Measurements from ENCODE around the gene SIDT1. TPM values are rescaled to one million over a fixed set of nuclear protein-coding genes. Genes with fewer than 3 reads are reported as not detected.

The SIDT1 gene
- total and polyA plus RNA-seq, 11 donors: 0.28 to 2.6 (median 0.95) TPM

DNA sequence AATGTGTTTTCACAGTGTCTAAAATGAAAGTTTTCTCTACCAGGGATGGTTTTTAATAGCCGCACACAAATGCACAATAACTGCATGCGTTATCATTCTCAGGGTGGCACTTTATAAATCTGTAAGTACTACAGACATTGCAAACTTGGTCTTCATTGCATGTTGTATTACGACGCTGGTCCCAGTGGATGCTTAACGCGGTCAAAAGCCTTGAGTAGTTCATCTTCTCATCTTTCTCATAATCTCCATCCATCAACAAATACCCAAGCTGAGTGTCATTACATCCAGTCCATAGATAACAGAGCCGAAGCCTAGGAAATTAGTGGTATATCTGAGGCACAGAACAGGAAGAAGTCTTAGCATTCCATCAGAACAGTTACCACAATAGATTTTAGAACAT, 91.5 kb downstream of the SIDT1 start:
- Histone ChIP-seq H3K36me3 (no peaks in the 10 kb centered on the region), H3K27me3 (no peaks in the 10 kb centered on the region), H3K4me3 (peak overlapping the region in 1 of 12 donors; percentile 33), H3K9me3 (no peaks in the 10 kb centered on the region), H3K4me1 (peaks cover 0 to 22% (median 3%) of the 10 kb centered on the region in 12 donors), H3K27ac (no peak overlapping the region)
- no peak for ATAC-seq
- DNase-seq: no peak
- 83 to 92% (median 85%) methylated on average over 7 of the region's 7 CpGs for WGBS, 4 donors
- TF ChIP-seq POLR2A (IDR thresholded peaks at IDR 0.05): no peak
- TF ChIP-seq, protein P1, sequence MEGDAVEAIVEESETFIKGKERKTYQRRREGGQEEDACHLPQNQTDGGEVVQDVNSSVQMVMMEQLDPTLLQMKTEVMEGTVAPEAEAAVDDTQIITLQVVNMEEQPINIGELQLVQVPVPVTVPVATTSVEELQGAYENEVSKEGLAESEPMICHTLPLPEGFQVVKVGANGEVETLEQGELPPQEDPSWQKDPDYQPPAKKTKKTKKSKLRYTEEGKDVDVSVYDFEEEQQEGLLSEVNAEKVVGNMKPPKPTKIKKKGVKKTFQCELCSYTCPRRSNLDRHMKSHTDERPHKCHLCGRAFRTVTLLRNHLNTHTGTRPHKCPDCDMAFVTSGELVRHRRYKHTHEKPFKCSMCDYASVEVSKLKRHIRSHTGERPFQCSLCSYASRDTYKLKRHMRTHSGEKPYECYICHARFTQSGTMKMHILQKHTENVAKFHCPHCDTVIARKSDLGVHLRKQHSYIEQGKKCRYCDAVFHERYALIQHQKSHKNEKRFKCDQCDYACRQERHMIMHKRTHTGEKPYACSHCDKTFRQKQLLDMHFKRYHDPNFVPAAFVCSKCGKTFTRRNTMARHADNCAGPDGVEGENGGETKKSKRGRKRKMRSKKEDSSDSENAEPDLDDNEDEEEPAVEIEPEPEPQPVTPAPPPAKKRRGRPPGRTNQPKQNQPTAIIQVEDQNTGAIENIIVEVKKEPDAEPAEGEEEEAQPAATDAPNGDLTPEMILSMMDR (IDR thresholded peaks at IDR 0.05): no peak
- intact Hi-C loops (cut with DNase I): loop anchor here in 3 of 10 donors (2.0 to 10.0 kb wide), 3 partner anchors 43 to 589 kb away; no protein-coding TSS in a partner anchor

DNA sequence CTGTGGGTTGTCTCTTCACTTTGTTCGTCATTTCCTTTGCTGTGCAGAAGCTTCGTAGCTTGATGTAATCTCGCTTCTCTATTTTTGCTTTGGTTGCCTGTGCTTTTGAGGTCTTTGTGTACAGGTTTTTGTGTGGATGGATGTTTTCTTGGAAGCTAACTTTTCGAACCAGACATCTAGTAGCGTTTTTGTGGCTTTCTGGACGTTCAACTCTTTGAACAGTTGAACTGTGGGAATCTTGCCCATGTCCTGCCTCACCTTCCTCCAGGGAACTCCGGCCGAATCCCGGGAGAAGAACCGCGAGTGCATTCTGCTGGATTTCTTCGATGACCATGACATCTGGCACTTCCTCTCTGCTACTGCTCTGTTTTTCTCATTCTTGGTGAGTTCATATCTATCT, 93.5 kb downstream of the SIDT1 start:
- Histone ChIP-seq H3K4me3 (peak overlapping the region in 8 of 12 donors; percentile 1 to 44 (median 32)), H3K27ac (peak overlapping the region in 5 of 12 donors; percentile 10 to 75 (median 38)), H3K27me3 (no peaks in the 10 kb centered on the region), H3K9me3 (no peaks in the 10 kb centered on the region), H3K4me1 (peaks cover 0 to 18% (median 3%) of the 10 kb centered on the region in 12 donors), H3K36me3 (no peaks in the 10 kb centered on the region)
- TF ChIP-seq, protein P1 (IDR thresholded peaks at IDR 0.05): no peak
- no peak for TF ChIP-seq POLR2A (IDR thresholded peaks at IDR 0.05)
- intact Hi-C loops (cut with DNase I): loop anchor here (1.0 to 10.0 kb wide), 7 partner anchors 45 to 591 kb away; no protein-coding TSS in a partner anchor
- 40 to 57% (median 54%) methylated on average over 12 of the region's 12 CpGs for WGBS, 4 donors
- peak in 2 of 4 donors; percentile 44 to 52 for ATAC-seq
- DNase-seq: peak in 2 of 5 donors; percentile 26 to 40

DNA sequence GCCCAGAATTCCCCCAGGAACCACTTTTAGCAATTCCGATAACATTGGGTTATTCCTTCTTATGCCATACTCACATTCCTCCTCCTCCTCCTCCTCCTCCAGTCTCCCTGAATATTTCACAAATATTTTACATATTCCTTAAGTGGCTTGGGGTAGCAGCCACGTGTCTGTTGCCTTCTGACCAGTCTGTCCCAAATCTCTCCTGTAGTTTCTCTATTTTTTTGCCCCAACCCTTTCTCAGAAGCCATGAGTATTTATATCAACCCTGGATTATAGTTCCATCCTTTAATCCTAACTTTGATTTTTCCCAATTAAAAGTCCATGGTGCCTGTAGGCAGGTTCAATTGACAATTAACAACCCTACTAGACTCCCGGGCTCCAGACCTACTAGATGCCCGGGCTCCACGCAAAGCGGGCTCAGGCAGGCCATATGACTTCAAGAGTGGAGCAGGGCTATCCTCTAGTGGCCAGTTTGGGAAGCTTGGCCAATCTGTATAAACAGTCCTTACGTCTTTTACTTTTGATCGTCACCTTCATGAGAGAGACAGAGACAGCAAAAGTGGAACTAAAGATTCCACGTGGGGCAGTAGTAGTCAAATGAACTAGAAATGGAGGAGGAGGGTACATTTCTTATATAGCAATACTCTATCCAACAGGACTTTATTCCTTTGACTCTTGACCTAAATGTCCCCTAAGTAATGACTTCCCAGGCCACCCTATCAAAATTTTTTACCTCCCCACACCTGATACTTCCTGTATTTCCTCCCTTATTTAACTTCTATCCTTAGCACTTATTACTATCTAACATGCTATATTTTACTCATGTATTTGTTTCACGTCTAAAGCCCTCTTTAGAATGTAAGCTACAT, 94.4 kb downstream of the SIDT1 start:
- Histone ChIP-seq H3K27ac (peak overlapping the region in 4 of 12 donors; percentile 1 to 54 (median 21)), H3K4me3 (peak overlapping the region in 8 of 12 donors; percentile 6 to 44 (median 32)), H3K27me3 (no peaks in the 10 kb centered on the region), H3K4me1 (peaks cover 0 to 18% (median 3%) of the 10 kb centered on the region in 12 donors), H3K9me3 (no peaks in the 10 kb centered on the region), H3K36me3 (no peaks in the 10 kb centered on the region)
- TF ChIP-seq, protein P1 (IDR thresholded peaks at IDR 0.05): peak; percentile 77 to 92 (median 88)
- no peak for TF ChIP-seq POLR2A (IDR thresholded peaks at IDR 0.05)
- ATAC-seq (peak; percentile 91 to 97 (median 94)), DNase-seq (peak; percentile 51 to 69 (median 58))
- intact Hi-C loops (cut with DNase I): loop anchor here (1.0 to 10.0 kb wide), 6 partner anchors 52 to 592 kb away; no protein-coding TSS in a partner anchor
- WGBS, 4 donors: 17 to 23% (median 19%) methylated on average over 10 of the region's 10 CpGs

DNA sequence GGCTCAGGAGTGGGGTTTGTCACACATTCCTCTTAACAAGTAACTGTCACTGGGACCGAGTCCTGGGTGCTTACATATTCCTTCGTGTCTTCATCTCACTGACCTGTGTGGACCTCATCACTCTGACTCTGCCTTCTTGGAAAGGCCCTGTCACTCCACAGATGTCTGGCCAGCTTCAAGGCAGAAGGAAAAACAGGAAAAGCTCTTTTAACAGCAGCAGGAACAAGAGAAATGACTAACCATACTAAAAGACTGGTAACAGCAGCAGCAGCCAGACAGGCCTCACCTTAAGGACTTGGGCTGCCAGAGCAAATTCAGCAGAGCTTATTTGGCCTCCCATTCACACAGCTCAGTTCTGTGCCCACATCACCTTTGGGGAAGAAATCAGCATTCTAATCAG, 96.0 kb downstream of the SIDT1 start:
- Histone ChIP-seq H3K36me3 (no peaks in the 10 kb centered on the region), H3K27me3 (no peaks in the 10 kb centered on the region), H3K27ac (no peak overlapping the region), H3K9me3 (no peaks in the 10 kb centered on the region), H3K4me3 (no peak overlapping the region), H3K4me1 (peaks cover 0 to 18% (median 3%) of the 10 kb centered on the region in 12 donors)
- TF ChIP-seq, protein P1 (IDR thresholded peaks at IDR 0.05): no peak
- TF ChIP-seq POLR2A (IDR thresholded peaks at IDR 0.05): no peak
- intact Hi-C loops (cut with DNase I): loop anchor here in 6 of 10 donors (5.0 to 10.0 kb wide), 4 partner anchors 54 to 594 kb away; no protein-coding TSS in a partner anchor
- no peak for DNase-seq
- 79 to 86% (median 83%) methylated on average over 2 of the region's 2 CpGs for WGBS, 4 donors
- no peak for ATAC-seq

Measured in heart left ventricle (tissue), 16 donors.